Measurements from ENCODE around the gene TMEM184A. TPM values are rescaled to one million over a fixed set of nuclear protein-coding genes. Genes with fewer than 3 reads are reported as not detected.

TMEM184A gene
- total RNA-seq, 1 donor from 2014 or later: 0.27 TPM

DNA sequence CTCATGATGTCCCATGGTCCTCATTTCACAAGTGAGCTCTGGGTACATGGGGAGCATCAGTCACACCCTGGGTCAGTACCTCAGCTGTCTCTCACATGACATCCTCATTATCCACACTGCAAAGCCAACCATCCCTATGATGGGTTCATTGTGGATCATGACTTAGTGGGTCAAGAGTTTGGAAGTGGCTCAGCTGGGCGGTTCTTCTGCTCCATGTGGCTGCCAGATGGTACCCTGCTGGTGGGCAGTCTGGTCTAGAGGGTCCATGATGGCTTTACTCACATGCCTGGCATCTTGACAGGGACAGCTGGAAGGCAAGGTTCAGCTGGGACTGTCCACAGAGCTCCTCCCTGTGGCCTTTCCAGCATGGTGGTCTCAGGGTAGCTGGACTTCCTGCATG is 33.0 kb upstream of the TMEM184A start:
- TF ChIP-seq, protein P1, sequence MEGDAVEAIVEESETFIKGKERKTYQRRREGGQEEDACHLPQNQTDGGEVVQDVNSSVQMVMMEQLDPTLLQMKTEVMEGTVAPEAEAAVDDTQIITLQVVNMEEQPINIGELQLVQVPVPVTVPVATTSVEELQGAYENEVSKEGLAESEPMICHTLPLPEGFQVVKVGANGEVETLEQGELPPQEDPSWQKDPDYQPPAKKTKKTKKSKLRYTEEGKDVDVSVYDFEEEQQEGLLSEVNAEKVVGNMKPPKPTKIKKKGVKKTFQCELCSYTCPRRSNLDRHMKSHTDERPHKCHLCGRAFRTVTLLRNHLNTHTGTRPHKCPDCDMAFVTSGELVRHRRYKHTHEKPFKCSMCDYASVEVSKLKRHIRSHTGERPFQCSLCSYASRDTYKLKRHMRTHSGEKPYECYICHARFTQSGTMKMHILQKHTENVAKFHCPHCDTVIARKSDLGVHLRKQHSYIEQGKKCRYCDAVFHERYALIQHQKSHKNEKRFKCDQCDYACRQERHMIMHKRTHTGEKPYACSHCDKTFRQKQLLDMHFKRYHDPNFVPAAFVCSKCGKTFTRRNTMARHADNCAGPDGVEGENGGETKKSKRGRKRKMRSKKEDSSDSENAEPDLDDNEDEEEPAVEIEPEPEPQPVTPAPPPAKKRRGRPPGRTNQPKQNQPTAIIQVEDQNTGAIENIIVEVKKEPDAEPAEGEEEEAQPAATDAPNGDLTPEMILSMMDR (IDR thresholded peaks at IDR 0.05): no peak
- DNase-seq (ENCODE audit: extremely low spot score, unreplicated experiment): no peak
- Mint-ChIP-seq H3K27ac (ENCODE audit: unreplicated experiment) (no peak overlapping the region), H3K4me3 (ENCODE audit: unreplicated experiment) (no peak overlapping the region), H3K36me3 (ENCODE audit: unreplicated experiment) (no peaks in the 10 kb centered on the region), H3K4me1 (ENCODE audit: unreplicated experiment) (peaks cover 6% of the 10 kb centered on the region), H3K9me3 (ENCODE audit: unreplicated experiment) (no peaks in the 10 kb centered on the region), H3K27me3 (ENCODE audit: unreplicated experiment) (peaks cover 23% of the 10 kb centered on the region)

DNA sequence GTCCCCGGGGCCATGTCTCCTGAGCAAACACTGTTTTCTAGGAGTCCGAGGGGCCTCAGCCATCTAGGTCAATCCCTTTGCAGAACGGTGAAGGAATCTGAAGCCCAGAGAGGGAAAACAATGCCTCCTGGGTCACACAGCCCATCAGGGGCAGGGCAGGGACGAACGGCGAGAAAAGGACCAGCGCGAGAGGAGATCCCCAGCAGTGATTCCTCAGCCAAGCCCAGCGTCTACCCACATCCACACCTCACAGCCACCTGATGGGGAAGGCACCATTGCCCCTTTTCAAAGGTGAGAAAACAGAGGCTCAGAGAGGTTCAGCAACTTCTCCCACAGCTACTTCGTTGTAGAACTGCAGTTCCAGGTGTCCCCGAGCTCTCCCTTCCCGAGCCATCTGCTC is 31.7 kb upstream of the TMEM184A start:
- Mint-ChIP-seq H3K36me3 (ENCODE audit: unreplicated experiment) (no peaks in the 10 kb centered on the region), H3K9me3 (ENCODE audit: unreplicated experiment) (no peaks in the 10 kb centered on the region), H3K4me1 (ENCODE audit: unreplicated experiment) (peaks cover 6% of the 10 kb centered on the region), H3K4me3 (ENCODE audit: unreplicated experiment) (no peak overlapping the region), H3K27me3 (ENCODE audit: unreplicated experiment) (peaks cover 18% of the 10 kb centered on the region), H3K27ac (ENCODE audit: unreplicated experiment) (no peak overlapping the region)
- no peak for DNase-seq (ENCODE audit: extremely low spot score, unreplicated experiment)
- TF ChIP-seq, protein P1 (IDR thresholded peaks at IDR 0.05): no peak

DNA sequence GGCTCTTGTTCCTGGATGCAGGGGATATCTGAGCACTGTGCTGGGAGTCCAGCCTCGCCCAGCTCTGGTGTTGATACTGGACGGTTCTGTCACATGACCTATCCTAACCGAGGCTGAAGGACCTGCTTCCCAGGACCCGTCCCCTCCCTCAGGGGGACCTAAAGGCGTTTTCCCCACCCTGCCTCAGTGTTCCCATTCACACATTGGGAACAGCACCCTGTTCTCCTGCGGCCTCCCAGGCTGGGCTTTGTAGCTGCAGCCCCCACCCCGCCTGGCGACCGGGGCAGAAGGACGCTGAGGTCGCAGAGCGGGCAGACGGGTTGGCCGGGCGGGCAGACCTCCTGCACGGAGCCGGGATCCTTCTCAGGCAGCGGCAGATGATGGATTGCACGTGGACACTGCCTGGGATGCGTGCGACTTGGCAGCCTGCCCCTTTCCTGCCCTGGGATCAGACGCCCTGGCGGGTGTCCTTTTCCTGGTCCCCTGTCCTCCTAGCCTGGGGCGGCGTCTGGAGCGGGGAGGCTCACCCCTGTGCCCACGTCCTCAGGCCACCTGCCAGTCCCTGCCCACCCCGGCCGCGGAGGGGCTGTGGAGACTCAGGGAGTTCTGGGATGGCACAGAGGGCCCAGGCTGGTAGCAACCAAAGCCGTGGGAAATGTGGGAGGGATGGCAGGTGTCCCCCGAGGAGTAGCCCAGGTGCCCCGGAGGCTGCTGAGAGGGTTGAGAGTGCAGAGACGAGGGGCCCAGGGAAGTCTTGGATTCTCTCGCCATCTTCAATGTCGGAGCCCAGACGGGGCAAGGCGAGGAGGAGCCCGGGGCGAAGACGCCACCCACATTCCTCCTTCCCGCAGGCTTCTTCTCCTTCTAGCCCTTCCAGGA is 31.1 kb upstream of the TMEM184A start:
- DNase-seq (ENCODE audit: extremely low spot score, unreplicated experiment): no peak
- Mint-ChIP-seq H3K4me3 (ENCODE audit: unreplicated experiment) (no peak overlapping the region), H3K4me1 (ENCODE audit: unreplicated experiment) (peaks cover 6% of the 10 kb centered on the region), H3K36me3 (ENCODE audit: unreplicated experiment) (no peaks in the 10 kb centered on the region), H3K9me3 (ENCODE audit: unreplicated experiment) (no peaks in the 10 kb centered on the region), H3K27ac (ENCODE audit: unreplicated experiment) (no peak overlapping the region), H3K27me3 (ENCODE audit: unreplicated experiment) (peaks cover 13% of the 10 kb centered on the region)
- TF ChIP-seq, protein P1 (IDR thresholded peaks at IDR 0.05): no peak

DNA sequence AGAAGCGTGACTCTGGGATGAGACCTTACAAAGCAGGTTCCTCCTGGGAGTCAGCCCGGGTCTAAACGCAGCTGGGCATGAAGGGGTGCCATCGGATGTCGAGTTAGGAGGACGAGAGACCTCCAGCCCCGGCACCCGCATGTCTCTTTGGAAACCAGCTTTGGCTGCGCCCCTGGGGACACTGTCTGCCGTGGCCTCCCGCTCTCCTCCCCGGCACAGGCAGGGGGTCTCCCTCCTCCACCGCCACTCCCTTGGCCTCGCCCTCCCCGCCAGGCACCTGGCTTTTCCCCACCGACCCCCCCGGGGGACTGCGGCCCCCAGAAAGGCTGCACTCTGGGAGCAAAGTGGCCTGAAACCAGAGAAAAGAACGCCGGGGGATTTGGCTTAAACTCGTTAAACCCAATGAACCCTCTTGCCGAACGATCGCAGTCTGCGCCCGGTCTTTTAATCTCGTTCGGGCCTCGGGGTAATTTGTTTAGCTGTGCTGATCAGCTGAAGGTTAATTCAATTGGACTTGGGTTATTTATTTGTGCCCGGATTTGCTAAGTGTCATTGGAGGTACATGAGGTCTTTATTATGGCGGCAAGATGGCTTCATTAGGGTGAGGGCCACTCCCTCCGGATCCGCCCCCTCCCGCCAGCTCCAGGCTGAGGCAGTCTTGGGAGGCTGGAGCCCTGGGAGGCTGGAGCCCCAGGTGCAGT is 30.3 kb upstream of the TMEM184A start:
- peaks cover under 1% of the 10 kb centered on the region for H3K4me1 Mint-ChIP-seq (ENCODE audit: unreplicated experiment)
- H3K27me3 Mint-ChIP-seq (ENCODE audit: unreplicated experiment): peaks cover 8% of the 10 kb centered on the region
- H3K9me3 Mint-ChIP-seq (ENCODE audit: unreplicated experiment): no peaks in the 10 kb centered on the region
- TF ChIP-seq, protein P1 (IDR thresholded peaks at IDR 0.05): no peak
- no peaks in the 10 kb centered on the region for H3K36me3 Mint-ChIP-seq (ENCODE audit: unreplicated experiment)
- no peak for DNase-seq (ENCODE audit: extremely low spot score, unreplicated experiment)
- H3K4me3 Mint-ChIP-seq (ENCODE audit: unreplicated experiment): no peak overlapping the region
- no peak overlapping the region for H3K27ac Mint-ChIP-seq (ENCODE audit: unreplicated experiment)

Measured in osteocyte (in vitro differentiated cells).